K562 (cell line): Measurements from ENCODE around the gene BROX. TPM values are rescaled to one million over a fixed set of nuclear protein-coding genes. Genes with fewer than 3 reads are reported as not detected.

ENCODE experiments used
- ATF1 ChIP-seq, 2 experiments: fragments of 450-650 bp in 1 of 2; IDR thresholded peaks; 2 replicates each; pipeline ENCODE4 v1.6.1; 2016; ENCODE audit warnings: missing compliant biosample characterization in 1 of 2, missing genetic modification characterization in 1 of 2
- ETV6 ChIP-seq, 3 experiments: fragments of 150-350 bp in 1 of 3; sonication (generic) in 1 of 3; formaldehyde crosslinking in 1 of 3; IDR thresholded peaks; 2 replicates each; pipeline versions ENCODE4 v1.6.1 to v1.8.0; 2014 to 2022; ENCODE audit warnings: borderline replicate concordance in 2 of 3, low read depth in 2 of 3, antibody characterized with exemption in 1 of 3, low read length in 1 of 3, mild to moderate bottlenecking in 1 of 3, missing genetic modification reagents in 1 of 3
- FOXP4 ChIP-seq: sonication (generic); formaldehyde crosslinking; IDR thresholded peaks from 2 replicates; pipeline ENCODE4 v1.8.0; 2022; ENCODE audit warnings: mild to moderate bottlenecking, missing genetic modification reagents, borderline replicate concordance
- GATA2 ChIP-seq: sonication (generic); formaldehyde crosslinking; IDR thresholded peaks from 2 replicates; pipeline ENCODE4 v1.4.0; 2020; ENCODE audit warnings: mild to moderate bottlenecking, missing genetic modification reagents
- HMGN3 ChIP-seq: IDR thresholded peaks from 2 replicates; pipeline ENCODE4 v1.6.1; 2011; ENCODE audit warnings: borderline replicate concordance, low read depth, mild to moderate bottlenecking, mixed read lengths, low read length; ENCODE audit not compliant: insufficient read length; ENCODE audit errors: extremely low read depth
- IRF2 ChIP-seq: sonication (generic); formaldehyde crosslinking; IDR thresholded peaks from 2 replicates; pipeline ENCODE4 v1.8.1; 2022; ENCODE audit warnings: mild to moderate bottlenecking, missing genetic modification reagents
- KDM1A ChIP-seq, 2 experiments: fragments of 450-650 bp; IDR thresholded peaks; 2 replicates each; pipeline ENCODE4 v1.6.1; 2016; ENCODE audit warnings: mild to moderate bottlenecking in 2 of 2
- LCOR ChIP-seq: sonication (generic); formaldehyde crosslinking; IDR thresholded peaks from 2 replicates; pipeline ENCODE4 v1.8.0; 2022; ENCODE audit warnings: mild to moderate bottlenecking, missing genetic modification reagents
- MCM3 ChIP-seq: fragments of 450-650 bp; IDR thresholded peaks from 2 replicates; pipeline ENCODE4 v1.6.1; 2016
- MYBL2 ChIP-seq, 2 experiments: fragments of 450-650 bp in 1 of 2; sonication (generic) in 1 of 2; formaldehyde crosslinking in 1 of 2; IDR thresholded peaks; 2 replicates each; pipeline versions ENCODE4 v1.6.1 to v1.8.1; 2017 to 2022; ENCODE audit warnings: borderline replicate concordance in 1 of 2, inconsistent platforms in 1 of 2, low read depth in 1 of 2, mild to moderate bottlenecking in 1 of 2, missing genetic modification reagents in 1 of 2, moderate library complexity in 1 of 2
- PTBP1 ChIP-seq: fragments of 200-400 bp; formaldehyde crosslinking; IDR thresholded peaks from 2 replicates; pipeline ENCODE4 v1.6.1; 2017; ENCODE audit warnings: low read depth, low read length
- RBM22 ChIP-seq: fragments of 200-400 bp; formaldehyde crosslinking; IDR thresholded peaks from 2 replicates; pipeline ENCODE4 v1.6.1; 2018; ENCODE audit warnings: low read length, low read depth; ENCODE audit not compliant: poor library complexity, severe bottlenecking
- SAFB ChIP-seq: fragments of 200-400 bp; formaldehyde crosslinking; IDR thresholded peaks from 2 replicates; pipeline ENCODE4 v1.6.1; 2017; ENCODE audit warnings: low read depth, low read length, borderline replicate concordance
- SMARCA5 ChIP-seq: fragments of 450-650 bp; IDR thresholded peaks from 2 replicates; pipeline ENCODE4 v1.6.1; 2016
- ZBTB8A ChIP-seq: fragments of 450-650 bp; IDR thresholded peaks from 2 replicates; pipeline ENCODE4 v1.6.1; 2018; ENCODE audit warnings: mild to moderate bottlenecking, moderate library complexity; ENCODE audit not compliant: partially characterized antibody
- ZKSCAN1 ChIP-seq: fragments of 150-350 bp; IDR thresholded peaks from 2 replicates; pipeline ENCODE4 v1.6.1; 2016; ENCODE audit warnings: low read depth, low read length
- ZNF121 ChIP-seq: sonication (generic); formaldehyde crosslinking; conservative IDR thresholded peaks from 2 replicates; pipeline ENCODE4 v1.8.0; 2022; ENCODE audit warnings: missing genetic modification reagents
- ZNF212 ChIP-seq: fragments of 450-650 bp; formaldehyde crosslinking; IDR thresholded peaks from 2 replicates; pipeline ENCODE4 v1.4.0; 2020; ENCODE audit warnings: mild to moderate bottlenecking
- ZNF586 ChIP-seq: fragments of 450-650 bp; formaldehyde crosslinking; conservative IDR thresholded peaks from 2 replicates; pipeline ENCODE4 v1.4.0; 2020; ENCODE audit warnings: mild to moderate bottlenecking, moderate library complexity
- ZNF639 ChIP-seq, 2 experiments: fragments of 200-800 bp in 1 of 2; sonication (Bioruptor generic) in 1 of 2; sonication (generic) in 1 of 2; formaldehyde crosslinking in 1 of 2; IDR thresholded peaks in 1 of 2; conservative IDR thresholded peaks in 1 of 2; 2 replicates each; pipeline versions ENCODE4 v1.5.0 to v1.6.1; 2016 to 2020; ENCODE audit warnings: missing compliant biosample characterization in 1 of 2, missing genetic modification characterization in 1 of 2, missing genetic modification reagents in 1 of 2
- ZNF76 ChIP-seq: fragments of 250-450 bp; sonication (Bioruptor Pico); IDR thresholded peaks from 2 replicates; pipeline ENCODE4 v1.4.0; 2020; ENCODE audit warnings: mild to moderate bottlenecking, moderate library complexity, borderline replicate concordance
- polyA plus RNA-seq, 8 experiments: library from polyadenylated mRNA; depleted of rRNA in 4 of 8; stranded (reverse) in 5 of 8; unstranded in 3 of 8; fragments of >200 nt; fragmentation: Nextera tagmentation in 2 of 8; fragmentation: Illumina TruSeq in 1 of 8; extraction: Ambion mirVana in 2 of 8; extraction: Trizol in 1 of 8; gene quantifications; 2 replicates each; pipeline versions ENCODE4 v1.2.1 to v1.2.3, GENCODE V29; 2011 to 2014; ENCODE audit warnings: inconsistent platforms in 1 of 8, missing spikeins in 1 of 8
- total RNA-seq, 7 experiments: library from RNA; depleted of rRNA in 6 of 7; stranded (reverse); fragments of >200 nt in 6 of 7; fragmentation: Illumina TruSeq in 2 of 7; extraction: Trizol in 2 of 7; gene quantifications; 2 replicates each; pipeline versions ENCODE4 v1.2.1 to v1.2.3, GENCODE V29; 2011 to 2021; ENCODE audit warnings: low replicate concordance in 1 of 7
- TF ChIP-seq, protein P1 (sequence below): fragments of 200-800 bp; sonication (Bioruptor generic); IDR thresholded peaks from 2 replicates; pipeline ENCODE4 v1.6.1; 2017; ENCODE audit warnings: missing genetic modification characterization, missing compliant biosample characterization

BROX gene
- total and polyA plus RNA-seq, 9 of the 15 experiments (the other 6 are each of a cell fraction or from before 2014, with no cell fraction given): 9.4 to 153 (median 45.1) TPM

GRCh38 chr1:222709700-222710153 lies 2.6 kb upstream of the BROX start (continued):
- no peak for TF ChIP-seq ETV6 (IDR thresholded peaks at IDR 0.05; ENCODE audit: borderline replicate concordance in 1 of 2, low read depth in 2 of 2, low read length in 1 of 2)
- no peak for TF ChIP-seq ETV6 (CRISPR knock-in tag; IDR thresholded peaks at IDR 0.05; ENCODE audit: borderline replicate concordance)
- TF ChIP-seq ZNF76: 0 out of 2 replicates have a peak, but pooled peaks have one; percentile 23
- TF ChIP-seq HMGN3: peak; percentile 75
- TF ChIP-seq ZNF212 (CRISPR knock-in tag): no peak
- no peak for TF ChIP-seq RBM22
- TF ChIP-seq GATA2: 0 out of 2 replicates have a peak, but pooled peaks have one; percentile 51
- TF ChIP-seq SAFB: no peak
- TF ChIP-seq, protein P1, sequence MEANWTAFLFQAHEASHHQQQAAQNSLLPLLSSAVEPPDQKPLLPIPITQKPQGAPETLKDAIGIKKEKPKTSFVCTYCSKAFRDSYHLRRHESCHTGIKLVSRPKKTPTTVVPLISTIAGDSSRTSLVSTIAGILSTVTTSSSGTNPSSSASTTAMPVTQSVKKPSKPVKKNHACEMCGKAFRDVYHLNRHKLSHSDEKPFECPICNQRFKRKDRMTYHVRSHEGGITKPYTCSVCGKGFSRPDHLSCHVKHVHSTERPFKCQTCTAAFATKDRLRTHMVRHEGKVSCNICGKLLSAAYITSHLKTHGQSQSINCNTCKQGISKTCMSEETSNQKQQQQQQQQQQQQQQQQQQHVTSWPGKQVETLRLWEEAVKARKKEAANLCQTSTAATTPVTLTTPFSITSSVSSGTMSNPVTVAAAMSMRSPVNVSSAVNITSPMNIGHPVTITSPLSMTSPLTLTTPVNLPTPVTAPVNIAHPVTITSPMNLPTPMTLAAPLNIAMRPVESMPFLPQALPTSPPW (CRISPR knock-in tag): 0 out of 2 replicates have a peak, but pooled peaks have one; percentile 19
- no peak for TF ChIP-seq ZNF121 (CRISPR knock-in tag)
- no peak for TF ChIP-seq MYBL2 (IDR thresholded peaks at IDR 0.05; ENCODE audit: low read depth)
- no peak for TF ChIP-seq MYBL2 (CRISPR knock-in tag; IDR thresholded peaks at IDR 0.05; ENCODE audit: borderline replicate concordance)
- TF ChIP-seq ZNF586: no peak
- no peak for TF ChIP-seq PTBP1
- TF ChIP-seq KDM1A (IDR thresholded peaks at IDR 0.05): peak; percentile 97
- TF ChIP-seq FOXP4: no peak
- TF ChIP-seq MCM3: no peak
- no peak for TF ChIP-seq ATF1 (CRISPR knock-in tag; IDR thresholded peaks at IDR 0.05)
- peak; percentile 26; the same call in 1 of the 2 replicates for TF ChIP-seq ATF1 (tag; IDR thresholded peaks at IDR 0.05)
- TF ChIP-seq LCOR: no peak
- no peak for TF ChIP-seq ZNF639 (CRISPR knock-in tag; conservative IDR thresholded peaks at IDR 0.05 in 1 of 2, IDR thresholded peaks at IDR 0.05 in 1 of 2)
- TF ChIP-seq SMARCA5: no peak
- TF ChIP-seq ZBTB8A: no peak
- no peak for TF ChIP-seq ZKSCAN1
- no peak for TF ChIP-seq IRF2 (CRISPR knock-in tag)
